GM12875 (cell line): ENCODE results near the gene MAPKAPK2.

Experiments
- H3K4me3 ChIP-seq: one replicate; pipeline ENCODE4 v1.5.1; 2011; ENCODE audit warnings: low read depth, low read length, control low read depth
- TF ChIP-seq, protein P1 (sequence below): IDR thresholded peaks from 2 replicates; pipeline ENCODE4 v1.5.1; 2011; ENCODE audit warnings: low read depth, mild to moderate bottlenecking, control low read depth, inconsistent platforms, low read length, moderate library complexity, borderline replicate concordance; ENCODE audit not compliant: insufficient read depth

Gene MAPKAPK2

GRCh38 chr1:206655471-206655882 is 29.2 kb upstream of the MAPKAPK2 start:
- TF ChIP-seq, protein P1, sequence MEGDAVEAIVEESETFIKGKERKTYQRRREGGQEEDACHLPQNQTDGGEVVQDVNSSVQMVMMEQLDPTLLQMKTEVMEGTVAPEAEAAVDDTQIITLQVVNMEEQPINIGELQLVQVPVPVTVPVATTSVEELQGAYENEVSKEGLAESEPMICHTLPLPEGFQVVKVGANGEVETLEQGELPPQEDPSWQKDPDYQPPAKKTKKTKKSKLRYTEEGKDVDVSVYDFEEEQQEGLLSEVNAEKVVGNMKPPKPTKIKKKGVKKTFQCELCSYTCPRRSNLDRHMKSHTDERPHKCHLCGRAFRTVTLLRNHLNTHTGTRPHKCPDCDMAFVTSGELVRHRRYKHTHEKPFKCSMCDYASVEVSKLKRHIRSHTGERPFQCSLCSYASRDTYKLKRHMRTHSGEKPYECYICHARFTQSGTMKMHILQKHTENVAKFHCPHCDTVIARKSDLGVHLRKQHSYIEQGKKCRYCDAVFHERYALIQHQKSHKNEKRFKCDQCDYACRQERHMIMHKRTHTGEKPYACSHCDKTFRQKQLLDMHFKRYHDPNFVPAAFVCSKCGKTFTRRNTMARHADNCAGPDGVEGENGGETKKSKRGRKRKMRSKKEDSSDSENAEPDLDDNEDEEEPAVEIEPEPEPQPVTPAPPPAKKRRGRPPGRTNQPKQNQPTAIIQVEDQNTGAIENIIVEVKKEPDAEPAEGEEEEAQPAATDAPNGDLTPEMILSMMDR: no peak
- H3K4me3 ChIP-seq: no peak overlapping the region

DNA sequence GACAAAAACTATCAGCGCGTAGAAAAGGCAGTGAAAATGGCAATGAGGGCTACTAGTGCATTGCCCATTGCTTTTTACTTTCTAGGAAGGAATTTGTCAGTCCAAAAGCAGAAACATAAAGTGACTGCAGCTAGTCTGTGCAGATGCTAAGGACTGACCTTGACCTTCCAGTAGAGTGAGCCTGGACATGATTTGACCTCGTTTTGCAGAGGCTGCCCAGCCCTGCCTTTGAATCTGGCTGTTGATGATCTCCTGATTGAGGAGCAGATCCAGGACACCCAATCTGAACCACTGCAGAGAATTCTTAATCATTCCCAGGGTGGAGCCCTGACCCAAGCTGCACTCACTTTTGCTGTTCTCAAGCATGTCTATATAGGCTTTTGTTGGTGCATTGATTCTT is 27.8 kb upstream of the MAPKAPK2 start:
- no peak overlapping the region for H3K4me3 ChIP-seq
- TF ChIP-seq, protein P1: no peak

DNA sequence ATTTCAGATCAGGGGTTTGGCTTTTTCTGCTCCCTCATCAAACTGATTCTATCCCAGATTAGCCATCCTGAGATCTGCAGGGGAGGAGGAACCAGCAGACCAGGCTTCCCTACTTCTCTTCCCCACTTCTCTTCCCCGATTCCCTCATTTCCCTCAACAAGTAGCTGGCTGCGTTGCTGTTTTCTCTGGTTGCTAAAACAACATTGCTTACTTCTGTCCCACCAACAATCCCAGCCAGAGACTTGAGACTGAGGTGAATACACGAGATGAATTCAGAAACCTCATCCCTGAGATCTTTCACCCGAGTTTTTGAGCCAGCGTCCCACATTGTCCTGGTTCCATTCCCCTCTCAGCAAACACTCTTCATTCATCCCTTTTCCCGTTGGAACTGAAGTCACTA is 27.0 kb upstream of the MAPKAPK2 start:
- TF ChIP-seq, protein P1: no peak
- no peak overlapping the region for H3K4me3 ChIP-seq

GRCh38 chr1:206658264-206658980 is 26.3 kb upstream of the MAPKAPK2 start:
- peak overlapping the region; percentile 28 for H3K4me3 ChIP-seq
- TF ChIP-seq, protein P1: peak; percentile 98

- TF ChIP-seq, protein P1: no peak
- H3K4me3 ChIP-seq: no peak overlapping the region
Observed at GRCh38 chr1:206658981-206659273, 25.8 kb upstream of the MAPKAPK2 start.

DNA sequence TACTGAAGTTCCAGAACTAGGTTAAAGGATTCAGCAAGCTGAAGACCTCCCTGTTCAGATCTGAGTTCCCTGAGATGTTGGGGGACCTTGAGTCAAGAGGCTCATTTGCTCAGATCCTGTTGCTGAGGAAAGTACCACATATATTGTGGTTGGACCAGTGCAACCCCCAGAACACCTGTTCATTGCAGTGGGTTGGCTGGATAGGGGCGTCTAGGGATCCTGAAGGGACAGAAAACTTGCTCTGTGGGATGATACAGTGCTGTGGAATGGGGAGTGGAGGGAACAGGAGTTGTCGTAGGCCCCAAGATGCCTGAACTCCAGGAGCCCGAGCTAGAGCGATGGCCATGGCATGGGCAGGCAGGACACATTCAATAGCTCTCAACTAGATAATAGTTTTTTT is 24.6 kb upstream of the MAPKAPK2 start:
- no peak overlapping the region for H3K4me3 ChIP-seq
- TF ChIP-seq, protein P1: no peak

GRCh38 chr1:206661161-206661820 is 23.4 kb upstream of the MAPKAPK2 start:
- TF ChIP-seq, protein P1: no peak
- no peak overlapping the region for H3K4me3 ChIP-seq
